GM21528 (cell line): ENCODE results near the gene CFAP61.
A peak's percentile ranks its signal among the peaks of the same experiment; 100 is the strongest.
"Not testable (repeated sequence)": the region's sequence is repeated elsewhere in the genome, so short reads cannot be mapped to it uniquely, and the experiment has no call there.

Experiments used
- ATAC-seq: cut with Tn5 transposase; IDR thresholded peaks from one replicate; pipeline ENCODE4 v1.9.1; 2021; ENCODE audit warnings: mild to moderate bottlenecking, moderate library complexity; ENCODE audit not compliant: unreplicated experiment, low FRiP score

Gene CFAP61

GRCh38 chr20:20205141-20205861 is 153.0 kb downstream of the CFAP61 start:
- ATAC-seq: no peak

DNA sequence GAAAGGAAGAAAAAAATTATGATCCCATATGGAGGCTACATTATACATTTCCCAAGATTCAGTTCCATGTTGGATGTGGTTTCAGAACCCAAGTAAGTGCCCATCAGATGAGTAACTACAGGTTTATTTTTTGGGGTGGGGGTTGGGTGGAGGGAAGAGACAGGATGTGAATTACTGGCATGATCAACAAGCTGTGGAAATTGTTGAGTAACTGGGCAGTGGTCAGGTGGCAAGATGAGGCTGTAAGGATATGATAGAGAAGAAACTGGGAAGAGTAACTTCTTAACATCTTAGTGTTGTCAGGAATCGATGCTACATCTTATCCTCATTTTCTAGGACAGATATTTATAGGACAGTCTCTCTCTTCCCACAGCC is 153.5 kb downstream of the CFAP61 start:
- no peak for ATAC-seq

GRCh38 chr20:20206788-20207187 is 154.5 kb downstream of the CFAP61 start:
- ATAC-seq: peak; percentile 78

- no peak for ATAC-seq
Observed at GRCh38 chr20:20207291-20207690, 155.0 kb downstream of the CFAP61 start.

DNA sequence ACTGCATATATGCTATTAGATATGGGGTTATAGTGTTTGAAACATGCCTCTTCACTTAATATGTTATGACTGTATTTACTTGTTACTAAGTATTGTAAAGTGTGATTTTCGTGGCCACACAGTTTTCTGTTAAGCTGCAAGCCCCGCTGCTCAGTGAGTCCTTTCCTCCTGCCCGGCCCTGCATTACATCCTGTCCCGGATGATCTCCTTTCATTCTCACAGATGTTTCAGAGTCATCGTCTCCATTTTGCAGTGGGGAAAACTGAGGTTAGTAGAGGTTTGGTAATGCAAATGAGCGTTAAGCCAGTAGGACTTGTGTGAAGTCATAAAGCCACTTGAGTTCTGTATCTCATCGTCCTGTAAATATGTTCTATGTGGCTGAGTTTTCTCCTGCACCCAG is 155.5 kb downstream of the CFAP61 start:
- peak; percentile 77 for ATAC-seq

DNA sequence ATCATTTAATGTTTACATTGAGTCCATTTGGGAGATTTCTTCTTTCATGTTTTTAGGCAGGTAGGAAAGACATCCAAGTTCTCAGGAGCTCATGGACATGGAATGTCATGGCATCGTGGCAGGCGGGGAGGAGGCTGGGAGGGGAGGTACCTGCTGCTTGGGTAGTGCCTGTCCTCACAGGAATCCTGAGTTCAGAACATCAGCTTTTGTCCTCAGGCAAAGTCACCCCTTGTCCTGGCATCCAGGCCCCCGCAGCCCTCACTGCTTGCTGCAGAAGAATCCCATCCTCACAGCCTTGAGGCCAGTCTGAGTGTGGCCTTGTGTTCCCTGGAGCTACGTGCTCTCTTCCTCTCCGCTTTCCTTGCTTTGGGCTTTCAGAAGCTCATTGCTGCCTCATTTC is 157.4 kb downstream of the CFAP61 start:
- ATAC-seq: no peak

DNA sequence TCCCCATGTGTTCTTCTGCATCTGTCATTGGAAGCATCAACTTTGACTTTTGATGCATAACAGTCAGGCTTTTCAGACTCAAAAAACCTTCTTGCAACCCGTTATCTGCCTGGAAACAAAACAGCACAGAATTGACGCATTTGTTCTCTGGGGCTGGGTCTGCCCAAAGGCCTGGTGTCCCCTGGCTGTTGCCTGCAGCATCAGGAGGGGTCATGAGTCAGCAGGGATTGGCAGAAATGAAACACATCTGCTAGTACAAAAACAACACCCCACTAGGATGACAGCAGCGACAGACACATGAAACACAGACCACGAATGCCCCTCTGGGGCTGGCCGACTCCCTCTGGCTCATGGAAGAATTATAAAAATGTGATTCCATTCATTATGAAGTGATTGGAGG is 158.0 kb downstream of the CFAP61 start:
- no peak for ATAC-seq

GRCh38 chr20:20210943-20211273 is 158.6 kb downstream of the CFAP61 start:
- no peak for ATAC-seq

DNA sequence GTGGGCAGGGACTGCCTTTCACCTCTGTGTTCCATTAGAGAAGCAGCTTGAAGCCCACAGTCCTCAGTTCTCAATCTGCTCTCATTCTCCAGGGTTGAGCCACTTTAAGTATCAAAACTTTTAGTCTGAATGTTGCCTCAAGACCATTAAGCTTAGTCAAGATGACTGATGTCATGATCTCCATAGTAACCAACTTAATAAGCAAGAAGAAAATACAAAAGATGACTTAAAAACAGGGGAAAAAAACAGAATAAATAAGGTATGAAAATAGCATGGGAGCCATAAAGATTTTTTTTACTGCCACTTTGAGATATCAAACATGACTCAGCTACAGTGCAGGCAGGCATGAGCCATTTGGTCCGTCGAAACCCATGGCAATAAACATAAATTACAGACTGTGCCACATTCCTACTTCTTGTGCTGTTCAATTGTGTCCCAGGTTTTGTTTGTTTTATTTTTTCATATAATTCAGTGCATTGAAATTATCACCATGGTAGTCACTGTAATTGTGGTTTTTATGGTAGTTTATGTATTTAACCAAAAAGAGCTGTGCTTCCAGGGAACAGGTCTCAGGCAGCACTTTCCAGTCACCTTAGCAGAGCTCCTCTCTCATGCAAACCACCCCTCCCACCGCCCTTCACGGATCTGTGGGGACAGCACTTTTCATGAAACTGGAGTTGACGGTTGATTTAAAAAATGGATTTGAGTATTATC is 159.1 kb downstream of the CFAP61 start:
- no peak for ATAC-seq

DNA sequence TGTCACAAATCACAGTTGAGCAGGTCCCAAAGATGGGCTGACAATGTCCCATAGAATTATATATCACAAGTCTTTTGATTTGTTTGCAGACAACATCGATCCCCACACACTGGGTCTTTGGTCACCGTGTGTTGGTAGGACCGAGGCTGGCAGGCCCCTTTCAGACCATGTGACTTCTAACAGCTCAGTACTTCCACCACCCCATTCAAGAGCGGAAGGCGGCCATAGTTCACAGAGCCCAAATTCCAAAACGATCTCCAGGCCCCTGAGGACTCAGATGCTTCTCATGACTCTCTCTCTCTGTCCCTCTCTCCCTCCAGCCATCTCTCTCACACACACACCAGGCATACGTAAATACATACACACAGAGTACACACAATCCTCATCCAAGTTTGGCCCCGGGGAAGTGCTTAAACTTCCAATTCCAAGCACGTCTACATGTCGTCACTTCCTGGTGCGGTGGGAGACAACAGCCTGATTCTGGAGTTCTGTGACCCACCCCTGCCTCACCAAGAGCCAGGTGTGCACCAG is 159.7 kb downstream of the CFAP61 start:
- no peak for ATAC-seq

DNA sequence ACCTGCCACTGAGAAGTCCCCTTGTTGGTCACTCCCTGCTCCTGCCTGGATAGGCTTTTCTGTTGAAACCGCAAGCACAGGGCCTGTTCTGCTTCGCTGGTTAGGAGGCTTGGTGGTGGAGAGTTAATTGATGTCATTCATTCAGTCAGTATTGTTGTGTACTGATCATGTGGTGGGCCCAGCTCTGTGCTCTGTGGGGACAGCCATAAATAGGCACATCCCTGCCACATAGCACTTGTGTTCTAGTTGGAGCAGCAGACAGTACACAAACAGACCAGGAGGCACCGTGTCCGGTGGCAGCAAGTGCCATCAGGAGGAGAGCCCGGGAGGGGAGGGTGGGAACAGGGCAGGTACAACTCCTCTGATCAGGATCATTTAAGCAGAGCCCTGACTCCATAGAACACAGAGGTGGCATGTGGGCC is 160.4 kb downstream of the CFAP61 start:
- no peak for ATAC-seq

DNA sequence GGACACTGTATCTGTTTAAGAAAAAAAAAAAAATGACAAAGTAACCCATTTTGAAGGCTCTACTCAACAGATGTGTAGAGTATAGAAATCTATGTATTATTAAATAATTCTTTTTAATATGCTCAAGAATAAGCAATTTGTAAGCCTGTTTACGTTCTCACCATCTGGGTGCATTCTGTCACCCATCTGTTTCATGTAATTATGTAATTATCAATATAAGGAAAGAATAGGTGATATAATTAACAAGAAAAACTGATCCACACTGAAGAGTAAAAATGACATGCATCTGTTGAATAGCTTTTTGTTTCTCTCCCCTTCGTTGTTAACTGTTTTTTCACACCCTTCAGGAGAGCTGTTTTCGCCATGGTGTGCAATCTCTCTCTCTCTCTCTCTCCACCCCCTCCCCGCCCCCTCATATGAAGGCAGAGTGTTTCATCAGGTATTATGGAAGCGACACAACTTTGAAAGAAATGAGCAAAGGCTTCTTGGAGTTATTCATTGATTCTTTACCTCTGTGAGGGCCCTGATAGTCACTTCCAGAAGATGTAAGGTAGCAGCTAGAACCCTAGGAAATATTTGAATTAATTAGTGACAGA is 161.3 kb downstream of the CFAP61 start:
- no peak for ATAC-seq

GRCh38 chr20:20214757-20215275 is 162.5 kb downstream of the CFAP61 start:
- ATAC-seq: no peak

DNA sequence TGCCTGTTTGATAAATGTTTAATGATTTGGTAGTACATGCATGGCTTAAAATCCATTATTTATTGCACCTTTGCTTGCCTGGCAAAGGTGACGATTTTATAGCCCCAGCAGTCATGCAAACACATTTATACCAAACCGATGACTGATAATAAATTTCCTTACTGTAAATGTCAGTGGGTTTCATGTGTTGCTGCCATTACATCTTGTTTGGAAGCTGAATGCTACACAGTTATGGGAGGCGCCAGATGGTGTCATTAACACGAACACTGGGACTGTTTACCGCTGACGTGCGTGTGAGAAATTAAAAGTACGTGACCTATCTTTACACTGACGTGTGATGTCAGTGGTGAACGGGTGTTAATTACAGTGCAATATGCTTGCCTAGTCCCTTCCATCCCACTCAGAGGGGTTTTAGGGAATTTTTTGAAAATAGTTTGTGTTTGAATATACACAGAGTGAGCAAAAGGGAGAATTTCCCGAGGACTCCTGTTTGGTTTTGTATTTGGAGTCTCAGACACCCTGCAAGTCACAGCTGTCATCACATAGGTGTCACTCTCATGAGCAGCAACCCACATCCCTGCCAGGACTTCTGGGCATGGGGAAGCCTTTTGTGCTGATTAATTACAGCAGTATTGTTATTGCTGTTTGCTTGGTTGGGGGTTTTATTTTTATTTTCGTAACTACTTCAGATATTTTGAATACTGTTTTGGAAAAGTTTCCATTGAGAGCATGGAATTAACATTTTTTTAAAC is 163.8 kb downstream of the CFAP61 start:
- ATAC-seq: no peak

DNA sequence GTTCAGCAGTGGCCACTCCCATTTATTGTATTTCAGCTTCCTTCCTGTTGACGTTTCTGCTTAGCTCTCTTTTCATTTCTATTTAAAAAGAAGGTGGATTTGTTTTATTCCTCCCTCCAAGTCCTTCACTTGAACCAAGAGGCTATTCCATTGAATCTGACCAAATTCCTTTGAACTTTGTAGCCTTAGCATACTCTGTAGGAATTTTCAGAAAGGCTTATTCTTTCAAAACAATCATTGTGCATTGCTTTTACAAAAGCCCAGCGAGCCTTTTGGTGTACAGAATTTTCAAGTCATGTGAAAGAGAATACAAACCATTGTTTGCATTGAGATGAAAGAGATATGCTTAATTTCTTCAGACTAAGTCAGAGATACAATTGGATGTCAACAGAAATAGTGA is 164.6 kb downstream of the CFAP61 start:
- ATAC-seq: no peak

- no peak for ATAC-seq
Observed at GRCh38 chr20:20217621-20218020, 165.3 kb downstream of the CFAP61 start.

DNA sequence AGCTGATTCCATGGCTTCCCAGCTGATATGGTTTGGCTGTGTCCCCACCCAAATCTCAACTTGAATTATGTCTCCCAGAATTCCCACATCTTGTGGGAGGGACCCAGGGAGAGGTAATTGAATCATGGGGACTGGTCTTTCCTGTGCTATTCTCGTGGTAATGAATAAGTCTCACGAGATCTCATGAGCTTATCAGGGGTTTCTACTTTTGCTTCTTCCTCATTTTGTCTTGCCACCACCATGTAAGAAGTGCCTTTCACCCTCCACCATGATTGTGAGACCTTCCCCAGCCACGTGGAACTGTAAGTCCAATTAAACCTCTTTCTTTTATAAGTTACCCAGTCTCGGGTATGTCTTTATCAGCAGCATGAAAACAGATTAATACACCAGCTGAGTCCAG is 165.8 kb downstream of the CFAP61 start:
- ATAC-seq: not testable (repeated sequence)

DNA sequence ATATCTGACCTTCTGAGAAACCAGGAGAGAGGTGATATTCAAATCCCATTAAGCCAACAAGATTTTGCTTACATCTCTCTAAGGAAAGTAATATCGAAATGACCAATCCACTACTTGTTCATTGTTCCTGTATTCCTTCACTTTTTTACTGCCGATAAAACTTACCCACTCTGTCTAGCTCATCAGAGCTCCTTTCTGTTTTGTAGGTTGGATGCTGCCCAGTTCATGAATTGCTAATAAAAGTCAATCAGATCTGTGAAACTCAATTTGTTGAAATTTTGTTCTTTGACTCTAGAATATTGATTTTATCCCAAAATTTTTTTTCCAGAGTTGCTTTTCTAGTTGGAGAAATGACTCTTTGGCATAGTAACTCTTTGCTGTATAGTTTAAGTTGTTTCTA is 166.7 kb downstream of the CFAP61 start:
- ATAC-seq: no peak

GRCh38 chr20:20220134-20220533 is 167.8 kb downstream of the CFAP61 start:
- ATAC-seq: no peak

DNA sequence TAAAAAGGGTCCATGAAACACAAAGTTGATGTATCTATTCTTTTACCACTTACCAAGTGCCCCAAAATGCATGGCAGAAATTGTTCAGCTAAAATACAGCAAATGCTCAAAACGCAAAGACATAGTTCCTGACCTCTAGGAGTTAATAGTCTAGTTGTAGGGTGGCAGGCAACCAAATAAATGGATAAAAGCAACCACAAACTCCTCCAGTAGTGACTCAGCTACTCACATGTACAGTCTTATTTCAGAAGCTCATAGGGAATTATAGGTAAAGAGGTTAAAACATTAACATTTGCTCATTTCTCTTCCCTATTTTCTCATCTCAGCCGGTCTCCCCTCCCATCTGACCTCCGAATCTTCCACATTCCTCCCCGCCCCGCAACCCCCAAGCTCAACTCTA is 171.6 kb downstream of the CFAP61 start:
- ATAC-seq: no peak

DNA sequence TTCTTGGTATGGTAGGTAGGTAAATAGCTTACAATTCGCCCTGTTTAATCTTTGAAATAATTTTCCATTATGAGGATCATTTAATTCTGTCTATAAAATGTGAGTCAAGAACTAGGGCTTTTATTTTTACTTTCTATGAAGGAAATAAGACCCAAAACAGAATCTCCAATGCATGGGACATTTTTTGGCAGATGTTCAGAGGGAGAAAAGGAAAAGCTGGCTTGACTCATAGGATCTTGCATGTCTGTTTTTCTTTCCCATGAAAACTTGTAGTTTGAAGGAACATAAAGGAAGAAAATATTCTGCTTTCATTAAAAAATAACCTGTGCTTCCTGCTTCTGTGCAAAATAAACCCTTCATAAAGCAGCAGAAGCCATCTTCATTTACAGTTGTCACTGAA is 172.5 kb downstream of the CFAP61 start:
- no peak for ATAC-seq
